Measurements from ENCODE around the gene PSMA6. TPM values are rescaled to one million over a fixed set of nuclear protein-coding genes. Genes with fewer than 3 reads are reported as not detected.

The PSMA6 gene
- total and polyA plus RNA-seq, 2 of the 8 experiments (the other 6 are each of a cell fraction or from before 2014, with no cell fraction given) = 180 to 238 TPM

DNA sequence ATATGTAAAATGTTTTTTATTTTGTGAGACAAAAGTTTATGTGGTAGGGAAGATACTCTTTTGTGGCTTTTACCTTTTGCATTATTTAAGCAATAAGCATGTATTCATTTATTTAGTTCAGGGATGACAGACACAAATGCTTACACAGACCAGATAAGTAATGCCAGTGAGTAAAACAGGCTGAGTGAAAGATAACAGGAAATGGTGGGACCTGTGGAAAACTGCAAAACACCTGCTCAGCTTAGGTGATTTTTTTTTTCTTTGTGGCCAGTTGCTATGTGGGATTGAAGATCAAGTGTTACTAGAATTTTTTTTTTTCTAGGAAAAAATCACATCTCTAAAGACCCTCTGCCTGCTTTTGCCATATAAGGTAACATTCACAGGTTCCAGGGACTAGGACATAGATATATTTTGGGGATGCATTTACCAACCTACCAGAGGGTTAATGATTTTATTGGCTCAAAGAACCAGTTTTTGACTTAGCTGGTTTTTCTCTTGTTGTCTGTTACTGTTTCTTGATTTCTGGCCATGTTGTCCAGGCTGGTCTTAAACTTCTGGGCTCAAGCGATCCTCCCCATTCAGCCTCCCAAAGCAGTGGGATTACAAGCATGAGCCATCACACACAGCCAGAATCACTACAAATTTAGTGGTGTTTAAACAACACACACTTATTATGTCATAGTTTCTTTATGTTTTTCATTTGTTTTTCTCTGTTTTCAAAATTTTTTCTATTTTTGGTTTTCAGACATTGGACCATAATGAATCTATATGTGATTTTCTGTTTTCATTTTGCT is 9.8 kb downstream of the PSMA6 start:
- Histone ChIP-seq H3K79me1 (ENCODE audit: low read depth, low read length) (no peaks in the 10 kb centered on the region; the same call in 1 of the 2 replicates), H3K9me3 (ENCODE audit: insufficient read depth in 2 of 2, low read depth in 1 of 2, low read length in 1 of 2) (no peaks in the 10 kb centered on the region), H3K27me3 (replicated peaks in 1 of 4; ENCODE audit: control insufficient read depth in 3 of 4, extremely low read depth in 1 of 4, insufficient read depth in 3 of 4, low read length in 3 of 4) (no peaks in the 10 kb centered on the region), H2BK15ac (ENCODE audit: low read length) (no peak overlapping the region), H4K5ac (ENCODE audit: insufficient read length, low read depth, low read length) (no peak overlapping the region), H3K23ac (ENCODE audit: insufficient read length) (no peak overlapping the region), H3K4me3 (ENCODE audit: extremely low read depth in 1 of 4, insufficient read depth in 2 of 4, low read depth in 3 of 4, low read length in 4 of 4) (no peak overlapping the region), H3K56ac (replicated peaks; ENCODE audit: insufficient read length, low read depth, low read length) (no peak overlapping the region), H3K4ac (replicated peaks; ENCODE audit: insufficient read length, low read depth, low read length) (no peak overlapping the region), H2BK120ac (replicated peaks; ENCODE audit: low read depth, low read length) (no peak overlapping the region), H3K23me2 (ENCODE audit: low read depth, low read length) (no peaks in the 10 kb centered on the region), H4K91ac (replicated peaks; ENCODE audit: insufficient read length, low read length) (no peak overlapping the region), H3K9ac (replicated peaks in 1 of 4; ENCODE audit: extremely low read depth in 1 of 4, low read depth in 3 of 4, low read length in 3 of 4) (no peak overlapping the region), H3K14ac (ENCODE audit: insufficient read length) (no peak overlapping the region), H2BK5ac (ENCODE audit: low read depth, low read length) (no peak overlapping the region), H3K4me1 (replicated peaks in 1 of 4; ENCODE audit: control insufficient read depth in 3 of 4, insufficient read depth in 4 of 4, low read length in 3 of 4) (no peaks in the 10 kb centered on the region), H2BK20ac (ENCODE audit: low read length) (no peak overlapping the region), H3K4me2 (ENCODE audit: insufficient read depth in 1 of 2, low read depth in 2 of 2, low read length in 2 of 2) (no peak overlapping the region), H3K36me3 (ENCODE audit: control insufficient read depth in 2 of 4, insufficient read depth in 4 of 4, low read length in 3 of 4) (no peaks in the 10 kb centered on the region), H2BK12ac (ENCODE audit: low read depth, low read length) (no peak overlapping the region), H2AK5ac (ENCODE audit: low read depth, low read length) (no peak overlapping the region), H2AFZ (ENCODE audit: low read length) (no peak overlapping the region), H3K27ac (ENCODE audit: low read depth, low read length) (no peak overlapping the region), H4K8ac (ENCODE audit: extremely low read depth, insufficient read depth, low read length) (no peak overlapping the region), H3K18ac (ENCODE audit: extremely low read depth, low read length) (no peak overlapping the region), H4K20me1 (replicated peaks in 1 of 2; ENCODE audit: control insufficient read depth in 1 of 2, insufficient read depth in 2 of 2, low read length in 2 of 2) (peaks cover 2% of the 10 kb centered on the region in 2 experiments), H3K79me2 (ENCODE audit: control insufficient read depth in 1 of 2, insufficient read depth in 2 of 2, low read length in 2 of 2) (peaks cover 10 to 99% of the 10 kb centered on the region in 2 experiments)
- 88% methylated on average over 1 of the region's 1 CpG; no CpG with 5 or more reads in 1 of the 2 experiments for WGBS, 2 experiments (ENCODE audit: extremely low coverage in 1 of 2, insufficient coverage in 1 of 2, insufficient read length in 1 of 2, insufficient replicate concordance in 2 of 2, low coverage in 1 of 2, low lambda C conversion rate in 2 of 2, missing lambda C conversion rate in 1 of 2)
- DNase-seq (ENCODE audit: low read depth in 1 of 2, low spot score in 2 of 2) (no peak), FAIRE-seq (no peak)
- POLR2A ChIA-PET (ENCODE audit: partially characterized antibody) = no interaction called here
- CTCF ChIA-PET (ENCODE audit: partially characterized antibody) = interaction anchor here (1.7 kb wide), 1 partner anchor 90 kb away, joined by 4 read pairs; no protein-coding TSS in a partner anchor
- TF ChIP-seq CHD1 (IDR thresholded peaks at IDR 0.05; ENCODE audit: low read depth, low read length) (no peak), SRF (IDR thresholded peaks at IDR 0.05; ENCODE audit: low read depth, low read length) (peak; percentile 60; the same call in 1 of the 2 replicates)
